Aorta (tissue), 5 donors: ENCODE measurements around the gene TPRA1. TPM values are rescaled to one million over a fixed set of nuclear protein-coding genes. Genes with fewer than 3 reads are reported as not detected.

Source experiments
- ATAC-seq: fragments of 200-7000 bp; cut with Tn5 transposase; one replicate; pipeline ENCODE4 v1.9.1; 2022; ENCODE audit warnings: moderate library complexity; ENCODE audit not compliant: low FRiP score
- DNase-seq, 2 donors: peaks; one replicate each; pipeline ENCODE4 v3.0.0-alpha.2; 2020
- H3K27ac ChIP-seq, 2 donors: one replicate each; pipeline ENCODE4 v1.5.1; 2013; ENCODE audit warnings: low read length in 2 of 2, mild to moderate bottlenecking in 2 of 2, moderate library complexity in 2 of 2, control low read depth in 1 of 2, inconsistent platforms in 1 of 2, low read depth in 1 of 2
- H3K27me3 ChIP-seq, 2 donors: one replicate each; pipeline ENCODE4 v1.6.1; 2013; ENCODE audit warnings: control low read depth in 1 of 2, low read length in 1 of 2, mild to moderate bottlenecking in 1 of 2, moderate library complexity in 1 of 2; ENCODE audit not compliant: insufficient read depth in 2 of 2, control insufficient read depth in 1 of 2
- H3K36me3 ChIP-seq, 2 donors: one replicate each; pipeline ENCODE4 v1.6.1; 2013; ENCODE audit warnings: control low read depth in 1 of 2, low read length in 1 of 2, mild to moderate bottlenecking in 1 of 2; ENCODE audit not compliant: insufficient read depth in 2 of 2, control insufficient read depth in 1 of 2
- H3K4me1 ChIP-seq, 2 donors: one replicate each; pipeline ENCODE4 v1.6.1; 2013; ENCODE audit warnings: low read length in 2 of 2, control low read depth in 1 of 2, mild to moderate bottlenecking in 1 of 2, moderate library complexity in 1 of 2; ENCODE audit not compliant: insufficient read depth in 2 of 2, control insufficient read depth in 1 of 2
- H3K4me3 ChIP-seq, 2 donors: one replicate each; pipeline ENCODE4 v1.5.1; 2013; ENCODE audit warnings: low read length in 2 of 2, control low read depth in 1 of 2, mild to moderate bottlenecking in 1 of 2
- H3K9me3 ChIP-seq: one replicate; pipeline ENCODE4 v1.6.1; 2013; ENCODE audit warnings: mild to moderate bottlenecking, low read length; ENCODE audit not compliant: control insufficient read depth
- WGBS, 2 donors: extraction: QIAGEN DNeasy Blood & Tissue Kit; methylation state at CpG; one replicate each; pipeline ENCODE4 v1.1.7; 2013; 5-methylcytosine and 5-hydroxymethylcytosine counted together
- intact Hi-C, 2 donors: fragments of 100-400 bp; cut with DNase I; formaldehyde crosslinking; loops; one replicate each; pipeline versions ENCODE4 v1.14.2 to v1.15.0; 2022
- polyA plus RNA-seq, 2 donors: library from polyadenylated mRNA; stranded (reverse); fragments of 200-250 nt; gene quantifications; one replicate each; pipeline ENCODE4 v1.2.3, GENCODE V29; 2013
- total RNA-seq, 2 donors: library from RNA; stranded (reverse); fragmentation: NEBNext Ultra II Directional; extraction: Animal tissue kit (Norgen Biotek cat#: 25700); gene quantifications; one replicate each; pipeline ENCODE4 v1.2.1, GENCODE V29; 2021
- donor health status: healthy with polysubstance abuse.
- donor health status: Bipolar disorder and iron deficiency.
- donor health status: DM: no; HTN: no; CAD: no.
- donor health status: DM: no; HTN: no; CAD: no.
- donor health status: DM: yes; HTN: yes; CAD: no.

Gene TPRA1
- total and polyA plus RNA-seq, 4 donors = 7.8 to 45.2 (median 24.3) TPM

DNA sequence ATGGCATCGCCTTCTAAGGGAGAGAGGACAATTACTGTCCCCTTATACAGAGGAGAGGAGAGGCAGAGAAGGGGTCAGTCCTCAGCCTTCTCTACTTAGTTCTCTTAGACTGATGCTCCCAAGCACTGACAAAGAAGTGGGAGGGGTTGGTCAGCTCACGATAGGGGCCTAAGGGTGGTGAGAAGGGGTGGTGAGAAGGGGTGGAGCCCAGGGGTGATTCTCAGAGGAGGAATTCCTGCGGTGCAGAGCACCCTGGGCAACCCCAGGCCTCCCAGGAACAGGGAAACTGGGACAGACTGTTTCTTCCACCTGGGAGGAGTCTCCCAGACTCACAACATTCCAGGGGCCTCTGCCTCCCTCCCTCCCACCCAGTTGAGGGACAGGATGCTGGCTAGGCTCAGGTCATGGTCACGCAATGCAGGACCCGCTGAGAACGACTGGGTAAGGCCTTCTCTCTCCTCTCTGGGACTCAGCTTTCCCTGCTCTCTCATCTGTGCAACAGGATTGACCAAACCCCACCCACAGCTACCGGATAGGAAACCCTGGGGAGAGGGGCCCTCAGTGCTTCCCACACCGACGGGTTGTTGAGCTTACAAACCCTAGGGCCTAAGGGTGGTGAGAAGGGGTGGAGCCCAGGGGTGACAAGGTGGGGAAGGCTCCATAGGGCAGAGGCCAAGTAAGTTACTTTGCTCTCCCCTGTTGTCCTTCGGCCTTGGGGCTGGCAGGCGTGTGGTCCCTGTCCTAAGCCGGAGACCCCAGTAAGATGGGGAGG is 1.5 kb downstream of the TPRA1 start:
- Histone ChIP-seq H3K4me1 (no peaks in the 10 kb centered on the region), H3K27ac (no peak overlapping the region), H3K4me3 (peak overlapping the region in 1 of 2 donors; percentile 89), H3K36me3 (no peaks in the 10 kb centered on the region), H3K9me3 (no peaks in the 10 kb centered on the region), H3K27me3 (no peaks in the 10 kb centered on the region)
- no peak for DNase-seq
- intact Hi-C loops = no loop called here
- no peak for ATAC-seq
- 11 to 13% methylated on average over 12 of the region's 12 CpGs for WGBS, 2 donors

DNA sequence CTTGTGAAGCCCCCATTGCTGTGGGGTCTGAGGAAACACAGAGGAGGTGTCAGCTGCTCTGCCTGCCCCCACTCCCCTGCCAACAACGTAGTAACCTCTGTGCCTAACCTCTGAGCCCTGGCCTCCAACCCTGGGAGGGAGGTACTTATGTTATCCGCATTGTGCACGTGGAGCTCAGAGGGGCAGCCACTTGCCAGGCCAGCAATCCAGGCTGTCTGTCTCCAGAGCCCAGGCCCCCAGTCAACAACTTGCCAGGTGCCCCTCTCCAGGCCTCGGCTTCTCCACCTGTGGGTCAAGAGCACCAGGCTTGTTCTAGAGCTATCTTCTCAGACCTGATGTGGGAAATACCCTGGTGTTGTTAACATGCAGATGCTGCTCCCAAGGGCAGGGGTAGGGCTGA is 2.7 kb downstream of the TPRA1 start:
- Histone ChIP-seq H3K4me3 (no peak overlapping the region), H3K27ac (no peak overlapping the region), H3K27me3 (no peaks in the 10 kb centered on the region), H3K4me1 (no peaks in the 10 kb centered on the region), H3K9me3 (no peaks in the 10 kb centered on the region), H3K36me3 (no peaks in the 10 kb centered on the region)
- intact Hi-C loops = no loop called here
- WGBS, 2 donors = 77 to 81% methylated on average over 4 of the region's 4 CpGs
- DNase-seq (no peak), ATAC-seq (no peak)

DNA sequence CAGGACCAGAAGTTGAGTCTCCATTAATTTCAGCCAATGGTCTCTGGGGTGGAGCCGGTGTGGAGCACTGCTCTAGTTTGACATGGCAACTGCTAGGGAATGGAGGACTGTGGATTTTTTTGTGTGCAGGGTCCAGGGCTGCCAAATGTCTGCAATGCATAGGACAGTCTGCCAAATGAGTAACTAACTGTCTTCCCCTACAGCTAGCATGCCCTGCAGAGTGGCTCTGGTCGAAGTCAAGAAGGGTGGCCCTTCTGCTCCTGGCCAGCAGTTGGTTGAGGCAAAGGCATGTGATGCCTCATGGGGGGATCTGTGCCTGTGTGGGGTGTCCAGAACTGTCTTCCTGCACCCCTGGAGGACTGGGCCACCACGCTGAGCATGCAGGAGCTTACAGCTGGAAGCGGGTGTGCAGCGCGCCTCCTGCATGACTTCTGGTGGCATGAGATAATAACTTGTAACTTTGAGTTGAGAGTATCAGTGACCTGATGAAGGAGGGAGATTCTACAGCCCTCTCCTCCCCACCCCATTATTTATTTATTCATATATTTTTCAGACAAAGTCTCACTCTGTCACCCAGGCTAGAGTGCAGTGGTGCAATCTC is 4.6 kb downstream of the TPRA1 start:
- no peak for ATAC-seq
- WGBS, 2 donors = 82 to 87% methylated on average over 6 of the region's 6 CpGs
- no peaks in the 10 kb centered on the region for H3K36me3 ChIP-seq

DNA sequence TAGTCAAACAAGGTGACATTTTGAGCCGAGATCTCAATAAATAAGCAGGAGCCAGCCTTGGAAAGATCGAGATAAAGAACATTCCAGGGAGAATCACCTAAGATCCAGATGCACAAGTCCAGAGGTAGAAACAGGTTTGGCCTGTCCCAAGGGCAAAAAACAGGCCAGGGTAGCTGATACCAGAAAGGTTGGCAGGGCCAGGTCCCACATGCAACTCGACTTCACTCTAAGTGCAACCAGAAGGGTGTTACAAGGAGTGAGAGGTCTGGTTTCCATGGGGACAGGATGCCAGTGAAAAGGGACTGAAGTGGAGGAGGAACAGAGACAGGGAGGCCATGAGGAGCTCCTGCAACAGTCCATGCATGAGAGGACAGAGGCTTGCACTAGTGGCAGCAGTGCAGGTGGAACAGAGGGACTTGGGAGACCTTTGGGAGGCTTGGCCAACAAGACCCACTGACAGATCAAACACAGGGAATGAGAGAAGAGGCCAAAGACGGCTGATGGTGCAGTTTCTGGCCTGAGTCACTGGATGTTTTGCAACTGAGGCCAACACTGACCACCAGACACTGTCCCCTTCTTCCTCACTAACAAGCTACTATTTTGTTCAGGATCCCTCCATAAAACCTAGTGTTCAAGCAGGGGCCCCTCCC is 5.2 kb downstream of the TPRA1 start:
- Histone ChIP-seq H3K4me1 (no peaks in the 10 kb centered on the region), H3K27me3 (no peaks in the 10 kb centered on the region), H3K27ac (no peak overlapping the region), H3K4me3 (no peak overlapping the region), H3K9me3 (no peaks in the 10 kb centered on the region), H3K36me3 (no peaks in the 10 kb centered on the region)
- ATAC-seq = no peak
- 57 to 62% methylated on average over 4 of the region's 4 CpGs for WGBS, 2 donors
- no peak for DNase-seq
- intact Hi-C loops = no loop called here

More for the DNA sequence above, 4.6 kb downstream of the TPRA1 start:
- Histone ChIP-seq H3K27me3 (no peaks in the 10 kb centered on the region), H3K27ac (no peak overlapping the region), H3K4me1 (no peaks in the 10 kb centered on the region), H3K4me3 (no peak overlapping the region), H3K9me3 (no peaks in the 10 kb centered on the region)
- no peak for DNase-seq
- intact Hi-C loops = no loop called here

DNA sequence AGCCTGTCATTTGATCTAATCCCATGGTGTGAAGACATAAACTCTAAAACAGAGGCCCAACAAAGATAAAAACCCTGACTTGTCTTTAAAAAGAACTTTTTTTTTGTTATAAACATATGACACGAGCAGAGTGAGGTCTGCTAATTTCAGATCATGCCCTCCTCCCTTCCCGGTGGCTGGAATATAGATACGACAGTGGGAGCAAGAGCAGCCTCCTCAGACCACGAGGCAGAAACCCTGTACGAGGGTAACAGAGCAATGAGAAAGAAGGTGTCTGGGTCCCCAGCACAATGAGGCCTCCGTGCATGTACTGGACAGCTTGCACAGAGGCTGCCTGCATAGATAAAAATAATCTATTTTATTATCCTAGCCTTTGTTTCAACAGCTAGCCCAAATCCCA is 5.8 kb downstream of the TPRA1 start:
- Histone ChIP-seq H3K4me1 (no peaks in the 10 kb centered on the region), H3K27me3 (no peaks in the 10 kb centered on the region), H3K36me3 (no peaks in the 10 kb centered on the region), H3K27ac (no peak overlapping the region), H3K9me3 (no peaks in the 10 kb centered on the region), H3K4me3 (no peak overlapping the region)
- ATAC-seq (no peak), DNase-seq (no peak)
- intact Hi-C loops = no loop called here
- WGBS, 2 donors = 94 to 96% methylated on average over 6 of the region's 6 CpGs

DNA sequence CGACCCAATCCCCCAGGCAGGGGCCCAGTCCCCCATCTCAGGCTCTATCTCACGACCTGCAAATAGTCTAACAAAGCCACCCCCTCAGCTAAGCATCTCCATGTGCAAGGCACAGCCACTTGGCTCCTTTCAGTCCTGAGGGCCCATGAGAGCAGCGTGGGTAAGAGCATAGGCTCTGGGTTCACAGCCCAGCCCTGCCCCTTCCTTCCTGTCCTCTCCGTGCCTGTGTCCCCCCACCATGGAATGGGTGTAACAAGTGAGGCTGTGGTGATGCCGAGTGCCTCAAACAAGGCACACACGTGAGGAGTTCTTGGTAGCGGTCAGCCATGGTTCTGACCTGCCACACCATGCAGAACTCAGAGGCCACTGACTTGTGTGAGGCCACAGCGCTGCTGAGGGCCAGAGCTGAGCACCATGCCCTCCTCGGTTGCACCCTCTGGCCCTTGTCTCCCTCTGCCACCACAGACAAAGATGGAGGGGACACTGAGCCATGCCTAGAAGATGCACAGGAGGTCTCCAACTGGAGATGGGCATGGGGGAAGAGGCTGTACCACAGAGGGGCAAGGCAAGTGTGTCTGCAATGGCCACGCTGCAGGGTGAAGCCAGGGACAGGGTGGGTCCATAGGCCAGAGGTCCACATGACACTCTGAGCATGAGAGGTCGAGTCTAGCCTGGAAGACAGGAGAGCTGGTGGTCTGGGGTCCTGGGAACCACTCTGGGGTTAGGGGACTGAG is 10.0 kb downstream of the TPRA1 start:
- no peak for DNase-seq
- no peak for ATAC-seq
- H3K4me1 ChIP-seq = no peaks in the 10 kb centered on the region
- intact Hi-C loops = no loop called here
- WGBS, 2 donors = 90% methylated on average over 11 of the region's 11 CpGs
- H3K9me3 ChIP-seq = no peaks in the 10 kb centered on the region
- no peaks in the 10 kb centered on the region for H3K36me3 ChIP-seq
- H3K27ac ChIP-seq = no peak overlapping the region
- no peak overlapping the region for H3K4me3 ChIP-seq
- no peaks in the 10 kb centered on the region for H3K27me3 ChIP-seq

DNA sequence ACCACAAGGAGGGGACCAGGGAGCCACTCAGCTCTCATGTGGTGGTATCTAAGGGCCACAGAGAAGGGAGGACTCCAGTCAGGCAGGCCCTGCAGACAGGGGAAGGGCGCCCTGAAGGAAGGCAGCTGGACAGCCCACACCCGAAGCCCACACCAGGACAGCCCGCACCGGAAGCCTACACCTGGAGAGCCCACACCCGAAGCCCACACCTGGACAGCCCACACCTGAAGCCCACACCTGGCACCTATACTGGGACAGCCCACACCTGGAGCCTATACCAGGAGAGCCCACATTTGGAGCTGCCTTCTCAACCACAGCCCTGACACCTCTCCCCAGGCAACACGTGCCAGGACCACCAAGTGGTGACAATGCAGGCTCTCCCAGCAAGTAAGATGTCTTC is 11.7 kb downstream of the TPRA1 start:
- no peak for ATAC-seq
- Histone ChIP-seq H3K9me3 (no peaks in the 10 kb centered on the region), H3K4me1 (no peaks in the 10 kb centered on the region), H3K4me3 (no peak overlapping the region), H3K27ac (no peak overlapping the region), H3K36me3 (no peaks in the 10 kb centered on the region), H3K27me3 (no peaks in the 10 kb centered on the region)
- intact Hi-C loops = loop anchor here in 1 of 2 donors (5.0 kb wide), 1 partner anchor 393 kb away; no protein-coding TSS in a partner anchor
- no peak for DNase-seq
- WGBS, 2 donors = 90 to 93% methylated on average over 6 of the region's 6 CpGs

DNA sequence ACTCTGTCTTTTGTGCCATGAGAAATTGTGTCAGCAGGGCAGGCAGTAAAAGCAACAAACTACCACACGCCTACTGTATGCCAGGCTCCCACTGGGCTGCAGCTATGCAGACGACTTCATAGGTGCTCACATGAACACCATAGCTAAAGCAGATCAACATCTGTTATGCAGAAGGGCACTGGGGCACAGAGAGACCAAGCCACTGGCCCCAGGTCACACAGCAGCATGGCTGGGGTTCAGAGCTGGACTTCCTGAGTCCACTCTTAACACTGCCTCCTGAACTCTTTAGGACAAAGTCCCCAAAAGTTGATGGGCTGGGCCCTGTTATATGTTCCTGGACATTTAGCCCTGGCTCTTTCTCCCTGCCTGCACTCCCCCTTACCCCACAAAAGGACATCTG is 12.4 kb downstream of the TPRA1 start:
- Histone ChIP-seq H3K27me3 (no peaks in the 10 kb centered on the region), H3K9me3 (no peaks in the 10 kb centered on the region), H3K27ac (no peak overlapping the region), H3K4me3 (no peak overlapping the region), H3K36me3 (peaks cover 0 to 3% of the 10 kb centered on the region in 2 donors), H3K4me1 (no peaks in the 10 kb centered on the region)
- WGBS, 2 donors = 55 to 62% methylated on average over 2 of the region's 2 CpGs
- ATAC-seq (no peak), DNase-seq (no peak)
- intact Hi-C loops = loop anchor here in 1 of 2 donors (5.0 kb wide), 1 partner anchor 394 kb away; no protein-coding TSS in a partner anchor
